A549 (cell line): ENCODE measurements around the gene CNIH2. TPM values are rescaled to one million over a fixed set of nuclear protein-coding genes. Genes with fewer than 3 reads are reported as not detected.

Experiments used
- ATAC-seq, 2 experiments: fragments of 200-7000 bp in 1 of 2; fragments of >200 bp in 1 of 2; cut with Nextera tagmentation in 1 of 2; cut with Tn5 transposase in 1 of 2; 3 replicates each; pipeline versions ENCODE4 v1.8.0 to v1.9.1; 2018 to 2020; ENCODE audit warnings: mild to moderate bottlenecking in 1 of 2, moderate library complexity in 1 of 2
- CTCF ChIA-PET: fragments of 300-600 bp; sonication (Branson Sonifier 250); formaldehyde crosslinking; extraction: SDS; loops from one replicate; lab custom pipeline; 2021; ENCODE audit warnings: antibody characterized with exemption, inconsistent platforms; lab: Yijun Ruan, JAX
- POLR2A ChIA-PET: fragments of 350-600 bp; formaldehyde crosslinking; extraction: SDS; loops from one replicate; lab custom pipeline; 2021; ENCODE audit warnings: antibody characterized with exemption, inconsistent platforms; lab: Yijun Ruan, JAX
- DNase-seq, 2 experiments: peaks; one replicate each; pipeline versions ENCODE4 v3.0.0 to v3.0.0-alpha.2; 2011 to 2016; ENCODE audit warnings: low read depth in 1 of 2, low spot score in 1 of 2
- FAIRE-seq: peaks from 2 replicates; lab custom pipeline; 2011; peaks lifted over from hg19 to GRCh38; lab: Jason Lieb, UNC
- H3K27ac ChIP-seq, 2 experiments: fragments of >200 bp; sonication (Bioruptor Twin); formaldehyde crosslinking; 3 replicates each; pipeline ENCODE4 v1.5.1; 2016 to 2017
- H3K4me1 ChIP-seq: fragments of >200 bp; sonication (Bioruptor Twin); formaldehyde crosslinking; 3 replicates; pipeline ENCODE4 v1.6.1; 2016
- H3K4me2 ChIP-seq: fragments of >200 bp; sonication (Bioruptor Twin); formaldehyde crosslinking; 3 replicates; pipeline ENCODE4 v1.6.1; 2016
- H3K4me3 ChIP-seq: fragments of >200 bp; sonication (Bioruptor Twin); formaldehyde crosslinking; 3 replicates; pipeline ENCODE4 v1.5.1; 2016
- H3K9me3 ChIP-seq: fragments of >200 bp; sonication (Bioruptor Twin); formaldehyde crosslinking; 3 replicates; pipeline ENCODE4 v1.6.1; 2016
- BCL3 ChIP-seq: fragments of >200 bp; sonication (Bioruptor Twin); formaldehyde crosslinking; IDR thresholded peaks from 3 replicates; pipeline ENCODE4 v1.6.1; 2016
- CEBPB ChIP-seq, 2 experiments: fragments of >200 bp in 1 of 2; sonication (Bioruptor Twin) in 1 of 2; formaldehyde crosslinking in 1 of 2; IDR thresholded peaks; 2 replicates each; pipeline ENCODE4 v1.6.1; 2012 to 2016
- CHD2 ChIP-seq: fragments of 150-350 bp; IDR thresholded peaks from 2 replicates; pipeline ENCODE4 v1.6.1; 2014; ENCODE audit warnings: low read length; ENCODE audit not compliant: partially characterized antibody
- EP300 ChIP-seq, 2 experiments: fragments of >200 bp; sonication (Bioruptor Twin); formaldehyde crosslinking; IDR thresholded peaks; 2 replicates in 1 of 2; 3 replicates in 1 of 2; pipeline ENCODE4 v1.6.1; 2016 to 2017
- GATA3 ChIP-seq: IDR thresholded peaks from 2 replicates; pipeline ENCODE4 v1.6.1; 2012; ENCODE audit warnings: borderline replicate concordance
- HEYL ChIP-seq: fragments of 250-450 bp; sonication (Bioruptor Pico); IDR thresholded peaks from 2 replicates; pipeline ENCODE4 v1.8.0; 2021; ENCODE audit warnings: mild to moderate bottlenecking, moderate library complexity
- HOXA7 ChIP-seq: fragments of 250-450 bp; sonication (Bioruptor Pico); IDR thresholded peaks from 2 replicates; pipeline ENCODE4 v1.5.0; 2020; ENCODE audit warnings: mild to moderate bottlenecking, moderate library complexity
- HOXB13 ChIP-seq: fragments of 250-450 bp; sonication (Bioruptor Pico); IDR thresholded peaks from 2 replicates; pipeline ENCODE4 v1.5.0; 2020; ENCODE audit warnings: low read depth, mild to moderate bottlenecking, moderate library complexity
- HOXB5 ChIP-seq: fragments of 250-450 bp; sonication (Bioruptor Pico); IDR thresholded peaks from 2 replicates; pipeline ENCODE4 v1.5.0; 2020; ENCODE audit warnings: mild to moderate bottlenecking, moderate library complexity
- JUN ChIP-seq, 2 experiments: fragments of >200 bp; sonication (Bioruptor Twin); formaldehyde crosslinking; IDR thresholded peaks; 2 replicates in 1 of 2; 3 replicates in 1 of 2; pipeline ENCODE4 v1.6.1; 2016 to 2017
- KDM1A ChIP-seq: fragments of 200-600 bp; sonication (generic); IDR thresholded peaks from 2 replicates; pipeline ENCODE4 v1.6.1; 2016; ENCODE audit warnings: low read depth, mild to moderate bottlenecking
- KDM5A ChIP-seq: fragments of 200-600 bp; sonication (generic); IDR thresholded peaks from 2 replicates; pipeline ENCODE4 v1.6.1; 2016; ENCODE audit warnings: antibody characterized with exemption, mild to moderate bottlenecking
- MAFK ChIP-seq: fragments of 450-650 bp; IDR thresholded peaks from 2 replicates; pipeline ENCODE4 v1.6.1; 2014; ENCODE audit not compliant: partially characterized antibody
- NFE2L2 ChIP-seq: fragments of 150-350 bp; conservative IDR thresholded peaks from 2 replicates; pipeline ENCODE4 v1.6.1; 2014; ENCODE audit warnings: low read length
- PHF8 ChIP-seq: fragments of 200-600 bp; sonication (generic); IDR thresholded peaks from 2 replicates; pipeline ENCODE4 v1.6.1; 2016; ENCODE audit warnings: low read depth, mild to moderate bottlenecking, antibody characterized with exemption, moderate library complexity, borderline replicate concordance
- POLR2AphosphoS2 ChIP-seq: conservative IDR thresholded peaks from 2 replicates; pipeline ENCODE4 v1.6.1; 2012; ENCODE audit warnings: low read length, improper control_type of control experiment, inconsistent platforms
- RCOR1 ChIP-seq: fragments of 150-350 bp; IDR thresholded peaks from 2 replicates; pipeline ENCODE4 v1.6.1; 2014; ENCODE audit warnings: antibody characterized with exemption, low read length, low read depth
- RFX5 ChIP-seq: fragments of 450-650 bp; IDR thresholded peaks from 2 replicates; pipeline ENCODE4 v1.7.1; 2014; ENCODE audit warnings: antibody characterized with exemption, mild to moderate bottlenecking, moderate library complexity
- RNF2 ChIP-seq: fragments of 200-600 bp; sonication (generic); IDR thresholded peaks from 2 replicates; pipeline ENCODE4 v1.6.1; 2016; ENCODE audit warnings: low read depth, mild to moderate bottlenecking, antibody characterized with exemption, moderate library complexity, borderline replicate concordance
- TFCP2L1 ChIP-seq: fragments of 250-450 bp; sonication (Bioruptor Pico); IDR thresholded peaks from 2 replicates; pipeline ENCODE4 v1.5.0; 2021; ENCODE audit warnings: mild to moderate bottlenecking
- USF2 ChIP-seq: fragments of 450-650 bp; IDR thresholded peaks from 2 replicates; pipeline ENCODE4 v1.6.1; 2014; ENCODE audit warnings: antibody characterized with exemption
- ZC3H11A ChIP-seq: fragments of 450-650 bp; IDR thresholded peaks from 2 replicates; pipeline ENCODE4 v1.6.1; 2014; ENCODE audit warnings: antibody characterized with exemption, mild to moderate bottlenecking
- ZNF302 ChIP-seq: fragments of 250-450 bp; sonication (Bioruptor Pico); IDR thresholded peaks from 2 replicates; pipeline ENCODE4 v1.9.0; 2021; ENCODE audit warnings: inconsistent platforms, mild to moderate bottlenecking, moderate library complexity
- ZSCAN20 ChIP-seq: fragments of 250-450 bp; sonication (Bioruptor Pico); IDR thresholded peaks from 2 replicates; pipeline ENCODE4 v1.8.0; 2022; ENCODE audit warnings: mild to moderate bottlenecking, moderate library complexity
- WGBS: methylation state at CpG from one replicate; pipeline ENCODE4 v1.1.6; 2017; ENCODE audit errors: missing lambda C conversion rate; 5-methylcytosine and 5-hydroxymethylcytosine counted together
- polyA plus RNA-seq, 4 experiments: library from polyadenylated mRNA; depleted of rRNA in 3 of 4; stranded (reverse); fragments of >200 nt; fragmentation: RNase III in 1 of 4; extraction: RNeasy Plus Mini Kit Qiagen cat#74134 plus additional on column Dnase treatment in 1 of 4; gene quantifications; 2 replicates in 3 of 4; 3 replicates in 1 of 4; pipeline ENCODE4 v1.2.3, GENCODE V29; 2011 to 2017
- TF ChIP-seq, protein P1 (sequence below): IDR thresholded peaks from 2 replicates; pipeline ENCODE4 v1.6.1; 2012
- TF ChIP-seq, protein P2 (sequence below): fragments of 250-450 bp; sonication (Bioruptor Pico); IDR thresholded peaks from 2 replicates; pipeline ENCODE4 v1.5.0; 2021; ENCODE audit warnings: mild to moderate bottlenecking, moderate library complexity, borderline replicate concordance

Gene CNIH2
- polyA plus RNA-seq, 2 of the 4 experiments (the other 2 are of a cell fraction): 0.98 to 1.1 TPM

DNA sequence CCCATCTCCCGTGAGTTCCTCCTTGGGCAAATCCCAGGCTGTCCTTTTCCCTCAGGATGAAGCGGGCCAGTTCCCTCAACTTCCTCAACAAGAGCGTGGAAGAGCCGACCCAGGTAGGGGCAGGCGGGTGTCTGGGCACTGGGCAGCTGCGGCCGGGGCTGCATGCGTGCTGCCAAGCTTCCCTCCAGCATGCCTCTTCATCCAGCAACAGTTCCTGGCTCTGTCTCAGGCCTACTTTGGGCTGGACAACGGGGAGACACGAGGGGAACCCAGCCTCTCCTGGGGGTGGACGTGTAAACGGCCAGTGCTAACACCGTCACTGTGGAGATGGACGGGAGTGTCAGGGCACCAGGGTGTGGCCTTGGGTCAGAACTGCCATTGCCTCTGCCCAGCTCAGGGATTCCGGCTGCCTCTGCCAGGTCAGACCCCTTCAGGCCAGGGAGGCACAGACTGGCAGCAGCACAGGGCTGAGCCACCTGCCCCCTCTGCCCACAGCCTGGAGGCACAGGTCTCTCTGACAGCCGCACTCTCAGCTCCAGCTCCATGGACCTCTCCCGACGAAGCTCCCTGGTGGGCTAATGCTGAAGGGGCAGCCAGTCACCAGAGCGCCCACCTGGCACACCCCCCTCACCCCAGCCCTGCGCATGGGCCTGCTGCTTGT, 11.5 kb upstream of the CNIH2 start:
- H3K27ac ChIP-seq: 0 out of 6 replicates have a peak overlapping the region, but pooled peaks of 1 of the 2 experiments have one; percentile 97
- 83% methylated on average over 18 of the region's 20 CpGs for WGBS
- CTCF ChIA-PET: interaction anchor here (2.8 kb wide), 1 partner anchor 44 kb away, joined by 13 read pairs; no protein-coding TSS in a partner anchor
- peaks cover 19% of the 10 kb centered on the region for H3K4me1 ChIP-seq
- TF ChIP-seq RFX5 (no peak), NFE2L2 (no peak), KDM1A (no peak), JUN (IDR thresholded peaks at IDR 0.05) (no peak), ZNF302 (CRISPR knock-in tag) (no peak)
- no peak overlapping the region for H3K4me3 ChIP-seq
- FAIRE-seq (no peak), DNase-seq (no peak), ATAC-seq (0 out of 6 replicates have a peak, but pooled peaks of 1 of the 2 experiments have one; percentile 0)
- H3K9me3 ChIP-seq: no peaks in the 10 kb centered on the region
- peak overlapping the region; percentile 91; the same call in 1 of the 3 replicates for H3K4me2 ChIP-seq
- POLR2A ChIA-PET: no interaction called here

GRCh38 chr11:66267039-66267378, 11.0 kb upstream of the CNIH2 start:
- H3K4me1 ChIP-seq: peaks cover 19% of the 10 kb centered on the region
- no peaks in the 10 kb centered on the region for H3K9me3 ChIP-seq
- FAIRE-seq: no peak
- TF ChIP-seq POLR2AphosphoS2: no peak
- ChIA-PET POLR2A (interaction anchor here (1.6 kb wide), 1 partner anchor 15 kb away, joined by 6 read pairs; no protein-coding TSS in a partner anchor), CTCF (interaction anchor here (2.8 kb wide), 1 partner anchor 45 kb away, joined by 13 read pairs; no protein-coding TSS in a partner anchor)
- peak; percentile 12 to 21; a peak in 5 of 6 replicates for ATAC-seq
- H3K4me2 ChIP-seq: peak overlapping the region; percentile 91
- peak overlapping the region in 1 of 2 experiments; percentile 97; a peak in 3 of 6 replicates for H3K27ac ChIP-seq
- DNase-seq: peak in 1 of 2 experiments; percentile 32
- H3K4me3 ChIP-seq: peak overlapping the region; percentile 93
- WGBS: 78% methylated on average over 13 of the region's 13 CpGs

DNA sequence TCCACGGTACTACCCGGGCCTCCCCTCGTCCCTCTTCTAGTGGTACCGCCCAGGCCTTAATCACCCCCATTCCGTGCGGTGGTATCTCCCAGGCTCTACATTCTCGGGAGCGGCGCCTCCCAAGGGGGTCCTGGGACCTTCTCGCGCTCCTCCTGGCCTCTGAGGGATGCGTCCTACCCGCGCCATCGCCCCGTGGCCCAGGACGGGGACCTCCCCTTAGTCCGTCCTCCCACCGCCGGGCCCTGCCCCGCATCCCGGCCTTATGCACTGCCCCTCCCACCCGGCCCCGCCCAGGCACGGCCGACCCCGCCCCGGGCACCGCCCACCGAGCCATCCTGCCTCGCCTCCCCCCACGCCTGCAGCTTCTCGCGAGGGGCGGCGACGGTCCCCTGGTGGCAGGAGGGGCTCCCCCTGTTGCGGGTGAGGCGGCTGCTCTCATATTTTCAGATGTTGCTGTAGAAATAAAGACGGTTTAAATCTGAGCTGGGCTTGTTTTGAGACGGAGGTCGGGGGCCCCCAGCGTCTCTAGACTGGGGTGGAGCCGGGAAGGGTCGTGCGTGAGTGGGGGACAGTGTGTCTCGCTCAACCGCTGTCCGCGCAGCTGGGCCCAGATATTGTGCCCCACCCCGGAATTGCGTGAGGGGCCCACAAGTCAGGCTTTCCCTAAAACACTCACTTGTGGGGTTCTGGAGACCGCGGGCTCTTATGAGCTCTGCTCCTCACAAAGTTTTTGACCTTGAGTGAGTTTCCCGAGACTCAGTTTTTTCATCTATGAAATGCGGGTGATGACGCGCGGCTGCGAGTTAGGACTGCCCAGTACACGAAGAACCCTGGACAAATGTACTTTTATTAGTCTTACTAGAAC, 10.4 kb upstream of the CNIH2 start:
- DNase-seq (peak; percentile 73 to 85), ATAC-seq (peak; percentile 65 to 82), FAIRE-seq (no peak)
- H3K4me2 ChIP-seq: peak overlapping the region; percentile 91
- peak overlapping the region; percentile 93 for H3K4me3 ChIP-seq
- peak overlapping the region; percentile 91 to 97 for H3K27ac ChIP-seq
- WGBS: 15% methylated on average over 32 of the region's 61 CpGs
- no peaks in the 10 kb centered on the region for H3K9me3 ChIP-seq
- ChIA-PET CTCF (interaction anchor here (0.7 to 2.8 kb wide), 3 partner anchors 8 to 45 kb away, joined by 4 to 13 read pairs (median 5); no protein-coding TSS in a partner anchor), POLR2A (interaction anchor here (0.6 to 1.6 kb wide), 6 partner anchors 10 to 80 kb away, joined by 3 to 6 read pairs (median 4); partner anchors contain the start of genes B4GAT1, CNIH2 and YIF1A)
- H3K4me1 ChIP-seq: peaks cover 19% of the 10 kb centered on the region
- TF ChIP-seq PHF8 (no peak), USF2 (no peak), KDM1A (no peak), CEBPB (IDR thresholded peaks at IDR 0.05) (no peak), MAFK (no peak), BCL3 (0 out of 3 replicates have a peak, but pooled peaks have one; percentile 36), ZC3H11A (no peak), EP300 (IDR thresholded peaks at IDR 0.05) (no peak), CHD2 (peak; percentile 87), JUN (IDR thresholded peaks at IDR 0.05) (peak in 1 of 2 experiments; percentile 62; a peak in 3 of 5 replicates), HOXA7 (CRISPR knock-in tag) (peak; percentile 70; the same call in 1 of the 2 replicates), HOXB13 (CRISPR knock-in tag) (no peak), KDM5A (no peak), HOXB5 (CRISPR knock-in tag) (0 out of 2 replicates have a peak, but pooled peaks have one; percentile 34), GATA3 (no peak), ZSCAN20 (CRISPR knock-in tag) (no peak), HEYL (CRISPR knock-in tag) (no peak), NFE2L2 (no peak), TFCP2L1 (CRISPR knock-in tag) (0 out of 2 replicates have a peak, but pooled peaks have one; percentile 64), RCOR1 (no peak), RNF2 (no peak)
- TF ChIP-seq, protein P1, sequence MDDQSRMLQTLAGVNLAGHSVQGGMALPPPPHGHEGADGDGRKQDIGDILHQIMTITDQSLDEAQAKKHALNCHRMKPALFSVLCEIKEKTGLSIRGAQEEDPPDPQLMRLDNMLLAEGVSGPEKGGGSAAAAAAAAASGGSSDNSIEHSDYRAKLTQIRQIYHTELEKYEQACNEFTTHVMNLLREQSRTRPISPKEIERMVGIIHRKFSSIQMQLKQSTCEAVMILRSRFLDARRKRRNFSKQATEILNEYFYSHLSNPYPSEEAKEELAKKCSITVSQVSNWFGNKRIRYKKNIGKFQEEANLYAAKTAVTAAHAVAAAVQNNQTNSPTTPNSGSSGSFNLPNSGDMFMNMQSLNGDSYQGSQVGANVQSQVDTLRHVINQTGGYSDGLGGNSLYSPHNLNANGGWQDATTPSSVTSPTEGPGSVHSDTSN: no peak; the same call in 1 of the 2 replicates
- TF ChIP-seq, protein P2, sequence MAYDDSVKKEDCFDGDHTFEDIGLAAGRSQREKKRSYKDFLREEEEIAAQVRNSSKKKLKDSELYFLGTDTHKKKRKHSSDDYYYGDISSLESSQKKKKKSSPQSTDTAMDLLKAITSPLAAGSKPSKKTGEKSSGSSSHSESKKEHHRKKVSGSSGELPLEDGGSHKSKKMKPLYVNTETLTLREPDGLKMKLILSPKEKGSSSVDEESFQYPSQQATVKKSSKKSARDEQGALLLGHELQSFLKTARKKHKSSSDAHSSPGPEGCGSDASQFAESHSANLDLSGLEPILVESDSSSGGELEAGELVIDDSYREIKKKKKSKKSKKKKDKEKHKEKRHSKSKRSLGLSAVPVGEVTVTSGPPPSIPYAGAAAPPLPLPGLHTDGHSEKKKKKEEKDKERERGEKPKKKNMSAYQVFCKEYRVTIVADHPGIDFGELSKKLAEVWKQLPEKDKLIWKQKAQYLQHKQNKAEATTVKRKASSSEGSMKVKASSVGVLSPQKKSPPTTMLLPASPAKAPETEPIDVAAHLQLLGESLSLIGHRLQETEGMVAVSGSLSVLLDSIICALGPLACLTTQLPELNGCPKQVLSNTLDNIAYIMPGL: no peak
